ACC112 (cell line): ENCODE data around the gene MAPRE3.

ENCODE experiments used
- H2AFZ ChIP-seq: fragments of 200-600 bp; sonication (generic); one replicate; pipeline ENCODE4 v1.6.0; 2017; ENCODE audit warnings: antibody characterized with exemption, low read length; ENCODE audit not compliant: unreplicated experiment
- H3K27ac ChIP-seq: fragments of 200-600 bp; sonication (generic); 2 replicates; pipeline ENCODE4 v1.5.1; 2014; ENCODE audit warnings: low read depth, mild to moderate bottlenecking, antibody characterized with exemption, low read length, moderate library complexity
- H3K27me3 ChIP-seq: fragments of 200-600 bp; sonication (generic); 2 replicates; pipeline ENCODE4 v1.6.1; 2014; ENCODE audit warnings: mild to moderate bottlenecking, antibody characterized with exemption, low read length, moderate library complexity, mixed read lengths; ENCODE audit not compliant: insufficient read depth
- H3K36me3 ChIP-seq: fragments of 200-600 bp; sonication (generic); 2 replicates; pipeline ENCODE4 v1.6.1; 2016; ENCODE audit warnings: mild to moderate bottlenecking, antibody characterized with exemption, low read length, moderate library complexity, mixed read lengths; ENCODE audit not compliant: insufficient read depth
- H3K4me1 ChIP-seq: fragments of 200-600 bp; sonication (generic); one replicate; pipeline ENCODE4 v1.6.1; 2016; ENCODE audit warnings: low read length, mixed read lengths; ENCODE audit not compliant: insufficient read depth, unreplicated experiment, control insufficient read depth
- H3K4me3 ChIP-seq: fragments of 200-600 bp; sonication (generic); 2 replicates; pipeline ENCODE4 v1.5.1; 2014; ENCODE audit warnings: mild to moderate bottlenecking, low read depth, low read length
- H3K79me2 ChIP-seq: fragments of 200-600 bp; sonication (generic); one replicate; pipeline ENCODE4 v1.6.0; 2016; ENCODE audit warnings: low read length; ENCODE audit not compliant: control insufficient read depth, unreplicated experiment, insufficient read depth

MAPRE3 gene

GRCh38 chr2:26971911-26972786, 1.7 kb downstream of the MAPRE3 start:
- peaks cover 18% of the 10 kb centered on the region for H3K27me3 ChIP-seq

DNA sequence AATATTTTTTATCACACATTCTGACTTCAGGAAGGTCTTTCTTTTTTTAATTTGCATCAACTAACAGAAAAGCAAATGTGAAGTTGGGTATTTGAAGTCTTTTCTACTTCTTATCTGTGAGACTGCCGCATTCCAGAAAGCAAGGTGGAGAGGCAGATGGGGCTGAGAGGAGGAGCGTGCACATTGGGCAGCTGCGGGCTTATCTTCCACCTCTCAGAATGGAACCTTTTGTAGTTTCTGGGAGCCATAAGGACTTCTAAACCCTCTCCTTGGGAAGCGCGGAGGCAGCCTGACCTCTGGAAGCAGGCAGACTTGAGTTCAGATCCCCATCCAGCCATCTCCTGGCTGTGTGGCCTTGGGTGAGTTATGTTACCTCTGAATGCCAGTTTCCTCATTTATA, 3.9 kb downstream of the MAPRE3 start:
- H3K27me3 ChIP-seq = peaks cover 3% of the 10 kb centered on the region; the same call in 1 of the 2 replicates
- peaks cover 16% of the 10 kb centered on the region for H3K4me1 ChIP-seq
- no peaks in the 10 kb centered on the region for H3K36me3 ChIP-seq
- peaks cover 6% of the 10 kb centered on the region for H3K79me2 ChIP-seq
- H3K4me3 ChIP-seq = no peak overlapping the region
- H2AFZ ChIP-seq = no peak overlapping the region
- no peak overlapping the region for H3K27ac ChIP-seq

More at GRCh38 chr2:26971911-26972786, 1.7 kb downstream of the MAPRE3 start:
- H3K4me3 ChIP-seq = peak overlapping the region; percentile 93; the same call in 1 of the 2 replicates
- H3K27ac ChIP-seq = no peak overlapping the region
- H3K79me2 ChIP-seq = peaks cover 6% of the 10 kb centered on the region
- H3K4me1 ChIP-seq = peaks cover 16% of the 10 kb centered on the region
- no peaks in the 10 kb centered on the region for H3K36me3 ChIP-seq
- H2AFZ ChIP-seq = no peak overlapping the region

DNA sequence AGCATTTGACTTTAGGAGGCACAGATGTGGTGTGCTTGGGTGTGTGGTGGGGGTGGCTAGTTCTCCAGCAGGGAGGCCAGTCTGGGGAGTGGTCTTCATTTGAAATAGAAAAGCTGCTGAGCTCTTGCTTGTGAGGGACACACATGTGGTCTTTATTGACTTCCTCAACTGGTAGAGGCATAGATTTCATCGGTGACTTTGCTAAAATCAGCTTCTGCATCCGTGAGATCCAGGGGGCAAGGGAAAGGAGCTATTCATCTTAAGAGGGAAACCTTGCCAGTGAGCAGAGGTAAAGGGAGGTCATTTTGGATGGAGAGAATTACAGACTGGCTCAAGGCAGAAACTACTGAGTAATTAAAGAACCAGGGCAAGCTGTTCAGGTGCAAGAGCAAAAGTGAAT, 4.7 kb downstream of the MAPRE3 start:
- Histone ChIP-seq H3K27me3 (no peaks in the 10 kb centered on the region), H3K27ac (no peak overlapping the region), H3K4me3 (no peak overlapping the region), H3K36me3 (no peaks in the 10 kb centered on the region), H2AFZ (no peak overlapping the region), H3K79me2 (peaks cover 6% of the 10 kb centered on the region), H3K4me1 (peaks cover 22% of the 10 kb centered on the region)

- H3K4me1 ChIP-seq = peaks cover 22% of the 10 kb centered on the region
- H3K36me3 ChIP-seq = no peaks in the 10 kb centered on the region
- no peaks in the 10 kb centered on the region for H3K27me3 ChIP-seq
- peaks cover 6% of the 10 kb centered on the region for H3K79me2 ChIP-seq
- no peak overlapping the region for H3K4me3 ChIP-seq
- no peak overlapping the region for H2AFZ ChIP-seq
- H3K27ac ChIP-seq = no peak overlapping the region
Observed at GRCh38 chr2:26975656-26976055, 5.2 kb downstream of the MAPRE3 start.

GRCh38 chr2:26976237-26976636, 5.8 kb downstream of the MAPRE3 start:
- peaks cover 3% of the 10 kb centered on the region for H3K79me2 ChIP-seq
- no peak overlapping the region for H3K27ac ChIP-seq
- no peak overlapping the region for H3K4me3 ChIP-seq
- H3K27me3 ChIP-seq = no peaks in the 10 kb centered on the region
- peaks cover 22% of the 10 kb centered on the region for H3K4me1 ChIP-seq
- no peaks in the 10 kb centered on the region for H3K36me3 ChIP-seq
- H2AFZ ChIP-seq = no peak overlapping the region

DNA sequence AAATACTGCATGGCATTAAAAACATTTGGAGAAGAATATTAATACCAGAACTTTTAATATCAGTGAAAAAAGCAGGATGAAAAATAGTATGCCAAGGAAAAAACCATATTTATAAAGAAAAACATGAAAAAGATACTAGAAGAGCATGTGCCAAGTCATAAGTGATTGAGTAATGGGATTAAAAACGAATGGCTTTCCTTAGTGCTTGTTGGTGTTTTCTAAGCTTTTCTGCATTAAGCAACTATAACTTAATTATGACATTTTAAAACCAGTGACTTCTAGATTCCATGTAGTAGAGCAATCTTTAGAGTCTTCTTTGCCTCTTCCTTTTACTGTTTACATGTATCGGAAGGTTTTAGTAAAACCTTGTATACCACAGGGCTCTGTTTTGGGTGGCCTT, 6.6 kb downstream of the MAPRE3 start:
- H3K27ac ChIP-seq = no peak overlapping the region
- no peaks in the 10 kb centered on the region for H3K27me3 ChIP-seq
- H3K4me3 ChIP-seq = no peak overlapping the region
- no peak overlapping the region for H2AFZ ChIP-seq
- H3K4me1 ChIP-seq = peaks cover 14% of the 10 kb centered on the region
- no peaks in the 10 kb centered on the region for H3K36me3 ChIP-seq
- no peaks in the 10 kb centered on the region for H3K79me2 ChIP-seq

DNA sequence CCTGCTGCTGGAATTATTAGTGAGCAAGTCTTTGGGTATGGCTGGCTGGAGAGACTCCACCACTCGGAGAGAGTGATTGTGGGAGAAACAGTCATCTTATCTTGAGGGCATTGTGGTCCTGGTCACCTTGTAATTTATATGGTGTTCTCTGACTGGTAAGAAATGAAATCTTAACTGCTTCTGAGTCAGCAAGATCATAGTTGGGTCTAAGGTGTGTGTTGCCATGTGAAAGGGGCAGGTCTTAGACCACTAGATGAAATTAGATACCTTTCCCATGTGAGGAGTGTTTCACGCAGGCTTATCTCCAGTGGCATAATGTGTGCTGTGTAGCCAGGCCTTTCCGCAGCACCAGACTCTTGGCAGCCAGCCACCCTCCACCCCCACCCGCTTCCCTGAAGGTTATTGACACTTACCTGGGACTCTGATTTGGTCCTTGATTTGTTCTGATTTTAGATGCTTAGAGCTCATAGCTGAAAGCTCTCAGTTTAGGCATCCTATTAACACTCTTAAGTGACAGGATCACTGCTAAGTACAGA, 7.7 kb downstream of the MAPRE3 start:
- no peak overlapping the region for H3K27ac ChIP-seq
- H3K36me3 ChIP-seq = no peaks in the 10 kb centered on the region
- H3K79me2 ChIP-seq = no peaks in the 10 kb centered on the region
- peaks cover 14% of the 10 kb centered on the region for H3K4me1 ChIP-seq
- H3K4me3 ChIP-seq = no peak overlapping the region
- no peak overlapping the region for H2AFZ ChIP-seq
- H3K27me3 ChIP-seq = no peaks in the 10 kb centered on the region

DNA sequence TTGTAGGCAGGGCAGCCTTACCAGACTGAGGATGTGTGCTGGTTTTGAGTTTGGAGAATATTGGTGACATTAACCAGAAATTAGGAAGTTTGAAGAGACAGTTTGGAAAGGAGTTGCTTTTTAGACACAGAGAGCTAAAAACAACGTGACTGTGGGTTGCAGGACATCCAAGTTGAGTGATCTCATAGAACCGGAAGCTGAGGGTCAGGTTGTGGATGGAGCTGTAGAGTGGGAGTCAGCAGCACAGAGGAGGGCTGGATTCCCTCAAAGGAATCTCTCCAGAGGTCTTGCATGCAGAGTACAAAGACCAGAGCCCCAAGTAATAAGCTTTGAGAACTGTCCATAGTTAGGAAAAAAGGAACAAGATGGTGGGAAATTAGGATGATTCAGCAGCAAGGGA, 9.3 kb downstream of the MAPRE3 start:
- no peak overlapping the region for H2AFZ ChIP-seq
- H3K36me3 ChIP-seq = no peaks in the 10 kb centered on the region
- H3K79me2 ChIP-seq = no peaks in the 10 kb centered on the region
- H3K4me1 ChIP-seq = peaks cover 14% of the 10 kb centered on the region
- no peak overlapping the region for H3K27ac ChIP-seq
- no peak overlapping the region for H3K4me3 ChIP-seq
- no peaks in the 10 kb centered on the region for H3K27me3 ChIP-seq

- H2AFZ ChIP-seq = no peak overlapping the region
- H3K27ac ChIP-seq = no peak overlapping the region
- no peaks in the 10 kb centered on the region for H3K27me3 ChIP-seq
- no peaks in the 10 kb centered on the region for H3K36me3 ChIP-seq
- no peaks in the 10 kb centered on the region for H3K79me2 ChIP-seq
- H3K4me1 ChIP-seq = peaks cover 14% of the 10 kb centered on the region
- H3K4me3 ChIP-seq = no peak overlapping the region
Observed at GRCh38 chr2:26980971-26981370, 10.5 kb downstream of the MAPRE3 start.

DNA sequence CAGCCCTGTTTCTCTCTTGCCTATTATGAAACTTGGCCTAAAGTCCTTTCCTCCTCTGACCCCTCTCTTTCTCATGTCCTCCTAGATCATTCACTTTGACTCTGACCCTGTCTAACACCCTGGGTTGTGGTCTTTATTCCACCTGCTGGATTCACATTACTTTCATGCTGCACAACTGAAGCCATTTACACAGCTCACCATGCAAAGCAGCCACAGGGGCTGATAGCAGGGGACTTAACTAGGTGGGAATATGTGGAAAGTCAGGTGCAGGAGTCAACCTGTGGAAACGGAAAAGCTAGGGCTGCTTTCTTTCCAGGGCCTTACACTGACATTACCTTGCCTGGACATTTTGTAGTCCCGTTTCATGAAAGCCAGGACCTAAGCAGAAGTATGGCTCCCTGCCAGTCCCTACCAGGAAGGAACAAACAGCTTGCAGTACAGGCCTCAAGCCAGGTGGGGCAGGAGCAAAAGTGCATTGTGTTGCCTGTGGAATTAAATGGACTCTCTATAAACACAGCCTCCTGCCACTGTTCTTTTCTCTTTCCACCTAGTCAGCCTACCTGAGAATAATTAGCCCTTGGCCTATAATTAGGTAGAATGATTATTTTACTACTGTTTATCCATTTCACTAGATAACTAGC, 11.8 kb downstream of the MAPRE3 start:
- no peak overlapping the region for H3K4me3 ChIP-seq
- no peak overlapping the region for H3K27ac ChIP-seq
- H3K27me3 ChIP-seq = no peaks in the 10 kb centered on the region
- H3K79me2 ChIP-seq = no peaks in the 10 kb centered on the region
- H3K4me1 ChIP-seq = peaks cover 14% of the 10 kb centered on the region
- no peak overlapping the region for H2AFZ ChIP-seq
- no peaks in the 10 kb centered on the region for H3K36me3 ChIP-seq
